HCT116 (cell line): ENCODE measurements around the gene IPP. TPM values are rescaled to one million over a fixed set of nuclear protein-coding genes. Genes with fewer than 3 reads are reported as not detected.

ENCODE experiments used
- ATAC-seq: fragments of 200-7000 bp; cut with Tn5 transposase; 2 replicates; pipeline ENCODE4 v1.9.1; 2020; ENCODE audit warnings: mild to moderate bottlenecking, moderate library complexity
- BruUV-seq: library from RNA; stranded (reverse); fragments of 400-500 nt; replicated peaks from 2 replicates; lab custom pipeline; 2021; lab: Mats Ljungman, UMichigan
- CTCF ChIA-PET: fragments of 300-600 bp; sonication (Branson Sonifier 250); formaldehyde crosslinking; loops from one replicate; lab custom pipeline; 2021; ENCODE audit warnings: antibody characterized with exemption; lab: Charles Lee
- POLR2A ChIA-PET: fragments of 300-600, 350-600 bp; sonication (Branson Sonifier 250); formaldehyde crosslinking; loops from one replicate; lab custom pipeline; 2021; ENCODE audit warnings: antibody characterized with exemption; lab: Charles Lee
- RAD21 ChIA-PET, 2 experiments: fragments of 300-600 bp; sonication (Branson Sonifier 250); formaldehyde crosslinking; loops; one replicate each; lab custom pipeline; 2023; ENCODE audit warnings: low total read pairs in 2 of 2; ENCODE audit not compliant: uncharacterized antibody in 2 of 2, unreplicated experiment in 2 of 2, low non-redundant PET in 1 of 2; lab: Charles Lee
- DNase-seq: peaks from one replicate; pipeline ENCODE4 v3.0.0-alpha.2; 2010; ENCODE audit warnings: low read depth, low spot score
- H2AFZ ChIP-seq: fragments of 200-600 bp; shearing (Covaris generic), sonication (generic); 2 replicates; pipeline ENCODE4 v1.6.1; 2017; ENCODE audit warnings: low read depth, mixed run types, mixed read lengths, antibody characterized with exemption, low read length; ENCODE audit not compliant: poor library complexity, severe bottlenecking
- H3K27ac ChIP-seq: 2 replicates; pipeline ENCODE4 v1.5.1; 2012; ENCODE audit warnings: low read depth, low read length
- H3K27me3 ChIP-seq: fragments of 200-600 bp; sonication (generic); 2 replicates; pipeline ENCODE4 v1.6.1; 2016; ENCODE audit warnings: mixed run types, low read length, mixed read lengths; ENCODE audit not compliant: insufficient read depth
- H3K36me3 ChIP-seq, 2 experiments: fragments of 200-500 bp in 1 of 2; fragments of 200-600 bp in 1 of 2; sonication (Bioruptor generic) in 1 of 2; sonication (generic) in 1 of 2; 2 replicates each; pipeline versions ENCODE4 v1.5.1 to v1.6.1; 2014 to 2016; ENCODE audit warnings: low read length in 2 of 2, inconsistent platforms in 1 of 2, mixed read lengths in 1 of 2, mixed run types in 1 of 2; ENCODE audit not compliant: insufficient read depth in 2 of 2, control insufficient read depth in 1 of 2
- H3K4me1 ChIP-seq, 2 experiments: fragments of 200-600 bp in 1 of 2; sonication (generic) in 1 of 2; 2 replicates each; pipeline versions ENCODE4 v1.5.1 to v1.6.1; 2012 to 2017; ENCODE audit warnings: low read length in 2 of 2, inconsistent platforms in 1 of 2, mild to moderate bottlenecking in 1 of 2, mixed read lengths in 1 of 2, mixed run types in 1 of 2, moderate library complexity in 1 of 2; ENCODE audit not compliant: insufficient read depth in 2 of 2, control insufficient read depth in 1 of 2
- H3K4me2 ChIP-seq: fragments of 200-600 bp; sonication (generic); 2 replicates; pipeline ENCODE4 v1.6.1; 2017; ENCODE audit warnings: mixed run types, low read length, mixed read lengths
- H3K4me3 ChIP-seq, 2 experiments: fragments of 200-600 bp in 1 of 2; sonication (generic) in 1 of 2; replicated peaks in 1 of 2; 2 replicates each; pipeline ENCODE4 v1.5.1; 2011 to 2016; ENCODE audit warnings: low read length in 2 of 2, control low read depth in 1 of 2, low read depth in 1 of 2, mild to moderate bottlenecking in 1 of 2, mixed read lengths in 1 of 2, mixed run types in 1 of 2
- H3K79me2 ChIP-seq: fragments of 200-600 bp; sonication (generic); 2 replicates; pipeline ENCODE4 v1.6.1; 2017; ENCODE audit warnings: mild to moderate bottlenecking, mixed run types, low read length, moderate library complexity, mixed read lengths; ENCODE audit not compliant: insufficient read depth
- H3K9ac ChIP-seq: fragments of 200-600 bp; sonication (generic); 2 replicates; pipeline ENCODE4 v1.6.1; 2016; ENCODE audit warnings: low read length, mixed read lengths
- H3K9me2 ChIP-seq: fragments of 200-600 bp; sonication (generic), shearing (Covaris generic); 2 replicates; pipeline ENCODE4 v1.6.1; 2017; ENCODE audit warnings: mixed run types, mild to moderate bottlenecking, moderate library complexity; ENCODE audit not compliant: insufficient read depth
- H3K9me3 ChIP-seq, 2 experiments: fragments of 200-500 bp in 1 of 2; fragments of 200-600 bp in 1 of 2; sonication (Bioruptor generic) in 1 of 2; sonication (generic) in 1 of 2; 2 replicates each; pipeline ENCODE4 v1.6.1; 2014 to 2017; ENCODE audit warnings: low read length in 2 of 2, mixed read lengths in 2 of 2, inconsistent platforms in 1 of 2, low read depth in 1 of 2, mild to moderate bottlenecking in 1 of 2, mixed run types in 1 of 2, moderate library complexity in 1 of 2; ENCODE audit not compliant: control insufficient read depth in 1 of 2, insufficient read depth in 1 of 2
- H4K20me1 ChIP-seq: fragments of 200-600 bp; sonication (generic), shearing (Covaris generic); 2 replicates; pipeline ENCODE4 v1.6.1; 2017; ENCODE audit warnings: mixed run types, mild to moderate bottlenecking, moderate library complexity; ENCODE audit not compliant: insufficient read depth
- ATF3 ChIP-seq: IDR thresholded peaks from 2 replicates; pipeline ENCODE4 v1.6.1; 2012
- CBX3 ChIP-seq: IDR thresholded peaks from 2 replicates; pipeline ENCODE4 v1.6.1; 2012; ENCODE audit warnings: low read depth
- CEBPB ChIP-seq: IDR thresholded peaks from 2 replicates; pipeline ENCODE4 v1.6.1; 2012; ENCODE audit warnings: low read depth
- CTCF ChIP-seq, 3 experiments: fragments of 200-600 bp in 1 of 3; sonication (generic) in 1 of 3; IDR thresholded peaks in 2 of 3; conservative IDR thresholded peaks in 1 of 3; 2 replicates each; pipeline ENCODE4 v1.5.1; 2012 to 2017; ENCODE audit warnings: low read depth in 2 of 3, low read length in 2 of 3, antibody characterized with exemption in 1 of 3, borderline replicate concordance in 1 of 3, control low read depth in 1 of 3, mild to moderate bottlenecking in 1 of 3, mixed read lengths in 1 of 3, mixed run types in 1 of 3, moderate library complexity in 1 of 3; ENCODE audit not compliant: insufficient read depth in 1 of 3
- EGR1 ChIP-seq: IDR thresholded peaks from 2 replicates; pipeline ENCODE4 v1.6.1; 2012; ENCODE audit warnings: low read depth
- ELF1 ChIP-seq: IDR thresholded peaks from 2 replicates; pipeline ENCODE4 v1.6.1; 2012; ENCODE audit warnings: low read depth, borderline replicate concordance
- EZH2 ChIP-seq: fragments of 200-600 bp; sonication (generic); IDR thresholded peaks from 2 replicates; pipeline ENCODE4 v1.6.1; 2017; ENCODE audit warnings: antibody characterized with exemption, mixed run types
- EZH2phosphoT487 ChIP-seq: fragments of 200-600 bp; IDR thresholded peaks from 2 replicates; pipeline ENCODE4 v1.6.1; 2018; ENCODE audit warnings: antibody characterized with exemption, borderline replicate concordance
- FOSL1 ChIP-seq: IDR thresholded peaks from 2 replicates; pipeline ENCODE4 v1.6.1; 2012; ENCODE audit warnings: low read depth
- JUND ChIP-seq: IDR thresholded peaks from 2 replicates; pipeline ENCODE4 v1.6.1; 2012
- MAX ChIP-seq: IDR thresholded peaks from 2 replicates; pipeline ENCODE4 v1.6.1; 2012
- RAD21 ChIP-seq: IDR thresholded peaks from 2 replicates; pipeline ENCODE4 v1.6.1; 2012; ENCODE audit warnings: low read depth, mild to moderate bottlenecking
- YY1 ChIP-seq: IDR thresholded peaks from 2 replicates; pipeline ENCODE4 v1.6.1; 2011; ENCODE audit warnings: low read length, low read depth, moderate library complexity, mild to moderate bottlenecking; ENCODE audit not compliant: insufficient replicate concordance; ENCODE audit errors: extremely low read depth
- ZBTB33 ChIP-seq: IDR thresholded peaks from 2 replicates; pipeline ENCODE4 v1.6.1; 2011; ENCODE audit warnings: mild to moderate bottlenecking, low read length, moderate library complexity; ENCODE audit not compliant: insufficient replicate concordance; ENCODE audit errors: extremely low read depth
- ZNF274 ChIP-seq: fragments of 200-500 bp; sonication (Bioruptor generic); IDR thresholded peaks from 2 replicates; pipeline ENCODE4 v1.6.1; 2014; ENCODE audit warnings: mild to moderate bottlenecking, low read depth, low read length, inconsistent platforms
- intact Hi-C: fragments of 100-400 bp; cut with micrococcal nuclease; formaldehyde crosslinking; loops from 2 replicates; pipeline ENCODE4 v1.10.0; 2022
- total RNA-seq: library from RNA; stranded (reverse); gene quantifications from one replicate; pipeline ENCODE4 v1.2.1, GENCODE V29; 2021; ENCODE audit not compliant: unreplicated experiment

Gene IPP
- total RNA-seq, 1 experiment from 2014 or later: 13.8 TPM

GRCh38 chr1:45716700-45717099 lies 33.8 kb downstream of the IPP start:
- H3K36me3 ChIP-seq: no peaks in the 10 kb centered on the region
- no peaks in the 10 kb centered on the region for H3K9me2 ChIP-seq
- DNase-seq: no peak
- intact Hi-C loops: no loop called here
- no peaks in the 10 kb centered on the region for H3K79me2 ChIP-seq
- CTCF ChIA-PET: no interaction called here
- ATAC-seq: no peak
- no peak overlapping the region for H3K9ac ChIP-seq
- H3K4me1 ChIP-seq: no peaks in the 10 kb centered on the region; a peak in 2 of 4 replicates
- H2AFZ ChIP-seq: no peak overlapping the region
- H3K27me3 ChIP-seq: no peaks in the 10 kb centered on the region
- H3K9me3 ChIP-seq: no peaks in the 10 kb centered on the region
- TF ChIP-seq MAX: no peak
- no peak for TF ChIP-seq ATF3
- no peak for TF ChIP-seq EGR1
- TF ChIP-seq CBX3: no peak
- no peak for TF ChIP-seq CEBPB
- no peak for TF ChIP-seq CTCF (IDR thresholded peaks at IDR 0.05 in 2 of 3, conservative IDR thresholded peaks at IDR 0.05 in 1 of 3; ENCODE audit: borderline replicate concordance in 1 of 3, insufficient read depth in 1 of 3, low read depth in 2 of 3, low read length in 2 of 3)
- no peak for TF ChIP-seq JUND
- H3K4me3 ChIP-seq: no peak overlapping the region
- no peaks in the 10 kb centered on the region for H4K20me1 ChIP-seq
- RAD21 ChIA-PET: no interaction called here
- no TSS peak for BruUV-seq
- POLR2A ChIA-PET: no interaction called here
- H3K4me2 ChIP-seq: no peak overlapping the region
- H3K27ac ChIP-seq: no peak overlapping the region

GRCh38 chr1:45713711-45714110 lies 36.7 kb downstream of the IPP start:
- Histone ChIP-seq H3K4me2 (no peak overlapping the region), H3K9me3 (no peaks in the 10 kb centered on the region), H3K9ac (no peak overlapping the region), H3K4me1 (no peaks in the 10 kb centered on the region; a peak in 2 of 4 replicates), H3K27me3 (no peaks in the 10 kb centered on the region), H3K36me3 (no peaks in the 10 kb centered on the region), H3K27ac (no peak overlapping the region), H2AFZ (no peak overlapping the region), H3K9me2 (no peaks in the 10 kb centered on the region), H3K4me3 (no peak overlapping the region), H4K20me1 (no peaks in the 10 kb centered on the region), H3K79me2 (no peaks in the 10 kb centered on the region)
- BruUV-seq: no TSS peak
- ChIA-PET CTCF (no interaction called here), RAD21 (no interaction called here), POLR2A (no interaction called here)
- intact Hi-C loops: no loop called here
- no peak for ATAC-seq
- DNase-seq: no peak
- TF ChIP-seq ZNF274: no peak
- TF ChIP-seq EZH2: no peak
- no peak for TF ChIP-seq ELF1
- TF ChIP-seq ZBTB33: no peak
- TF ChIP-seq FOSL1: no peak
- TF ChIP-seq YY1: no peak
- no peak for TF ChIP-seq EZH2phosphoT487
- TF ChIP-seq RAD21: no peak
- no peak for TF ChIP-seq CEBPB
